ENCODE results near the gene PRPF31. TPM values are rescaled to one million over a fixed set of nuclear protein-coding genes. Genes with fewer than 3 reads are reported as not detected.

Gene PRPF31
- total RNA-seq, 5 donors from 2014 or later (not counting 1 experiment from before 2014, with no cell fraction given) = 56.3 to 75.3 (median 69.8) TPM

- H3K4me1 Mint-ChIP-seq = peaks cover 8 to 17% (median 17%) of the 10 kb centered on the region in 3 donors
- no peak overlapping the region for H3K27ac Mint-ChIP-seq
- no peak overlapping the region for H3K4me3 ChIP-seq (ENCODE audit: control insufficient read depth in 1 of 2, extremely low read depth in 1 of 2, low read length in 1 of 2)
- CTCF ChIA-PET = interaction anchor here in 1 of 2 donors (0.7 kb wide), 1 partner anchor 1517 kb away, joined by 3 read pairs; no protein-coding TSS in a partner anchor
- DNase-seq (no peak), ATAC-seq (replicated peaks in 1 of 4) (no peak)
- WGBS (ENCODE audit: insufficient coverage) = 90% methylated on average over 7 of the region's 10 CpGs
- no peaks in the 10 kb centered on the region for H3K27me3 ChIP-seq (replicated peaks in 1 of 2; ENCODE audit: control insufficient read depth in 2 of 2, extremely low read depth in 1 of 2, insufficient read depth in 2 of 2, low read length in 1 of 2)
- H3K9me3 ChIP-seq = no peaks in the 10 kb centered on the region
- H3K4me3 Mint-ChIP-seq = no peak overlapping the region
- H3K9me3 Mint-ChIP-seq = no peaks in the 10 kb centered on the region
- peaks cover 41% of the 10 kb centered on the region for H3K36me3 Mint-ChIP-seq
- no peaks in the 10 kb centered on the region for H3K27me3 Mint-ChIP-seq
- peaks cover 13 to 78% of the 10 kb centered on the region in 2 donors for H3K36me3 ChIP-seq (ENCODE audit: control insufficient read depth in 2 of 2, extremely low read depth in 1 of 2, insufficient read depth in 1 of 2, low read length in 1 of 2)
- H3K4me1 ChIP-seq (ENCODE audit: control insufficient read depth in 1 of 2, extremely low read depth in 1 of 2, insufficient read depth in 2 of 2, low read length in 2 of 2) = peaks cover 3 to 9% of the 10 kb centered on the region in 2 experiments
- H3K27ac ChIP-seq (ENCODE audit: low read length) = no peak overlapping the region
- POLR2A ChIA-PET = no interaction called here
Observed at GRCh38 chr19:54121259-54121658, 5.7 kb downstream of the PRPF31 start.

- Mint-ChIP-seq H3K27ac (no peak overlapping the region), H3K36me3 (peaks cover 51% of the 10 kb centered on the region), H3K4me3 (no peak overlapping the region), H3K27me3 (no peaks in the 10 kb centered on the region), H3K4me1 (no peaks in the 10 kb centered on the region), H3K9me3 (no peaks in the 10 kb centered on the region)
- Histone ChIP-seq H3K9me3 (no peaks in the 10 kb centered on the region), H3K27ac (ENCODE audit: low read length) (no peak overlapping the region), H3K4me3 (ENCODE audit: control insufficient read depth in 1 of 2, extremely low read depth in 1 of 2, low read length in 1 of 2) (no peak overlapping the region), H3K4me1 (ENCODE audit: control insufficient read depth in 1 of 2, extremely low read depth in 1 of 2, insufficient read depth in 2 of 2, low read length in 2 of 2) (no peaks in the 10 kb centered on the region), H3K36me3 (ENCODE audit: control insufficient read depth in 2 of 2, extremely low read depth in 1 of 2, insufficient read depth in 1 of 2, low read length in 1 of 2) (peaks cover 27 to 93% of the 10 kb centered on the region in 2 donors), H3K27me3 (replicated peaks in 1 of 2; ENCODE audit: control insufficient read depth in 2 of 2, extremely low read depth in 1 of 2, insufficient read depth in 2 of 2, low read length in 1 of 2) (no peaks in the 10 kb centered on the region)
- ChIA-PET CTCF (no interaction called here), POLR2A (no interaction called here)
- DNase-seq = no peak
- WGBS (ENCODE audit: insufficient coverage) = 94% methylated on average over 15 of the region's 17 CpGs
- ATAC-seq (replicated peaks in 1 of 4) = no peak
Observed at GRCh38 chr19:54123682-54124081, 8.1 kb downstream of the PRPF31 start.

GRCh38 chr19:54124393-54124792, 8.8 kb downstream of the PRPF31 start:
- no peaks in the 10 kb centered on the region for H3K27me3 Mint-ChIP-seq
- Histone ChIP-seq H3K27ac (ENCODE audit: low read length) (no peak overlapping the region), H3K4me1 (ENCODE audit: control insufficient read depth in 1 of 2, extremely low read depth in 1 of 2, insufficient read depth in 2 of 2, low read length in 2 of 2) (no peaks in the 10 kb centered on the region), H3K9me3 (no peaks in the 10 kb centered on the region), H3K4me3 (ENCODE audit: control insufficient read depth in 1 of 2, extremely low read depth in 1 of 2, low read length in 1 of 2) (no peak overlapping the region), H3K27me3 (replicated peaks in 1 of 2; ENCODE audit: control insufficient read depth in 2 of 2, extremely low read depth in 1 of 2, insufficient read depth in 2 of 2, low read length in 1 of 2) (no peaks in the 10 kb centered on the region), H3K36me3 (ENCODE audit: control insufficient read depth in 2 of 2, extremely low read depth in 1 of 2, insufficient read depth in 1 of 2, low read length in 1 of 2) (peaks cover 34 to 93% of the 10 kb centered on the region in 2 donors)
- ChIA-PET CTCF (no interaction called here), POLR2A (interaction anchor here in 1 of 2 donors (1.1 kb wide), 1 partner anchor 13 kb away, joined by 9 read pairs; the partner anchor contains the start of gene CNOT3)
- peaks cover 52% of the 10 kb centered on the region for H3K36me3 Mint-ChIP-seq
- ATAC-seq (replicated peaks in 1 of 4) (no peak), DNase-seq (no peak)
- no peaks in the 10 kb centered on the region for H3K9me3 Mint-ChIP-seq
- H3K4me3 Mint-ChIP-seq = no peak overlapping the region
- no peak overlapping the region for H3K27ac Mint-ChIP-seq
- H3K4me1 Mint-ChIP-seq = no peaks in the 10 kb centered on the region
- WGBS (ENCODE audit: insufficient coverage) = 98% methylated on average over 19 of the region's 19 CpGs

DNA sequence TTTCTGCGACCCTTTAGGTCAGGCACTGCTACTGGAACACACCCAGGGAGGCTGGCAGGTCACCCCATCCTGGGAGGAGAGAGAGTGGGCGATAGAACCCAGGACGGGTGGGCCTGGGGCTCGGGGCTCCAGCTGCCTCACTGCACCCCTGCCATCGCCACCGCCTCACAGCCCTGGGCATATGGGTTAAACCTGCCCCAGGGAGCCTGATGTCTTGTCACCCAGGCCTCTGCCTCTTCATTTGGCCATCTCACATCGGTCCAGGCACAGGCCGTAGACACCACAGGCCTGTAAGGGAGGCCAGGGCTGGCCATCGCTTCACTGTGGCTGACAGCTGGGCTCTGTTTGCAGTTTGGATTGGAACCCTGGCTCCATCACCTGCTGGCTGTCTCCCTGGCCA, 10.2 kb downstream of the PRPF31 start:
- Mint-ChIP-seq H3K27me3 (no peaks in the 10 kb centered on the region), H3K9me3 (no peaks in the 10 kb centered on the region), H3K4me1 (no peaks in the 10 kb centered on the region), H3K36me3 (peaks cover 46% of the 10 kb centered on the region), H3K27ac (no peak overlapping the region), H3K4me3 (no peak overlapping the region)
- H3K27me3 ChIP-seq (replicated peaks in 1 of 2; ENCODE audit: control insufficient read depth in 2 of 2, extremely low read depth in 1 of 2, insufficient read depth in 2 of 2, low read length in 1 of 2) = no peaks in the 10 kb centered on the region
- no peak for ATAC-seq (replicated peaks in 1 of 4)
- ChIA-PET CTCF (no interaction called here), POLR2A (no interaction called here)
- H3K27ac ChIP-seq (ENCODE audit: low read length) = no peak overlapping the region
- H3K4me1 ChIP-seq (ENCODE audit: control insufficient read depth in 1 of 2, extremely low read depth in 1 of 2, insufficient read depth in 2 of 2, low read length in 2 of 2) = no peaks in the 10 kb centered on the region
- H3K9me3 ChIP-seq = no peaks in the 10 kb centered on the region
- 92% methylated on average over 6 of the region's 9 CpGs for WGBS (ENCODE audit: insufficient coverage)
- DNase-seq = no peak
- H3K36me3 ChIP-seq (ENCODE audit: control insufficient read depth in 2 of 2, extremely low read depth in 1 of 2, insufficient read depth in 1 of 2, low read length in 1 of 2) = peaks cover 36 to 88% of the 10 kb centered on the region in 2 donors
- H3K4me3 ChIP-seq (ENCODE audit: control insufficient read depth in 1 of 2, extremely low read depth in 1 of 2, low read length in 1 of 2) = no peak overlapping the region

DNA sequence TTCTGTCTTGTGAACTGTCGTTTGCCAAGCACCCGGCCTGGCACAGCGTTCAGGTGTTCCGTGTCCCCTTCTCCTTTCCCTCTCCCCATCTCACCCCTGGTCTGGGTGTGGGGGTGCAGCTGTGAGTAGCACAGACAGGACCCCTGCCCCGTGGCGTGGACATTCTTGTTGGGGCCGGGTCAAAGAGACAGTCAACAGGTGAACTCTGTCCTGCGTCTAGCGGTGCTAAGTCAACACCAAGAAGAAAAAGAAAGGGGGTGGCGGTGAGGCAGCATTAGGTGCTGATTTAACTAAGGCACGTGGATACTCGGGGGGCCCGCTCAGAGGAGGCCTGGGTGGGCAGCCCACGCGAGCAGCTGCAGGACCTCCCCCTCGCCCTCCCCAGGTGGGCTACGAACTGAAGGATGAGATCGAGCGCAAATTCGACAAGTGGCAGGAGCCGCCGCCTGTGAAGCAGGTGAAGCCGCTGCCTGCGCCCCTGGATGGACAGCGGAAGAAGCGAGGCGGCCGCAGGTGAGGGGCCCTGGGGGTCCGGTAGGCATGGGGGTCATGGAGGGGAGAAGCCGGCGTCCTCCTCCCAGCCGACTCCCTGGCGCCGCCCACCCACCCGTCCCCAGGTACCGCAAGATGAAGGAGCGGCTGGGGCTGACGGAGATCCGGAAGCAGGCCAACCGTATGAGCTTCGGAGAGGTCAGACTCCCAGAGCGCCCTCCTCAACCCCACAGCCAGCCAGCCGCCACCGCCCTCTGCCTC, 12.3 kb downstream of the PRPF31 start:
- H3K27ac Mint-ChIP-seq = no peak overlapping the region
- ATAC-seq (replicated peaks in 1 of 4) = no peak

GRCh38 chr19:54128441-54128725, 12.8 kb downstream of the PRPF31 start:
- ATAC-seq (replicated peaks in 1 of 4) = no peak
- 95% methylated on average over 17 of the region's 20 CpGs for WGBS (ENCODE audit: insufficient coverage)
- no peaks in the 10 kb centered on the region for H3K27me3 Mint-ChIP-seq
- H3K4me3 ChIP-seq (ENCODE audit: control insufficient read depth in 1 of 2, extremely low read depth in 1 of 2, low read length in 1 of 2) = no peak overlapping the region
- H3K27me3 ChIP-seq (replicated peaks in 1 of 2; ENCODE audit: control insufficient read depth in 2 of 2, extremely low read depth in 1 of 2, insufficient read depth in 2 of 2, low read length in 1 of 2) = no peaks in the 10 kb centered on the region
- H3K27ac Mint-ChIP-seq = no peak overlapping the region
- H3K4me1 Mint-ChIP-seq = no peaks in the 10 kb centered on the region
- ChIA-PET POLR2A (no interaction called here), CTCF (no interaction called here)
- H3K36me3 Mint-ChIP-seq = peaks cover 27% of the 10 kb centered on the region
- no peak for DNase-seq
- no peaks in the 10 kb centered on the region for H3K9me3 ChIP-seq
- no peak overlapping the region for H3K27ac ChIP-seq (ENCODE audit: low read length)
- H3K36me3 ChIP-seq (ENCODE audit: control insufficient read depth in 2 of 2, extremely low read depth in 1 of 2, insufficient read depth in 1 of 2, low read length in 1 of 2) = peaks cover 35 to 72% of the 10 kb centered on the region in 2 donors
- H3K4me3 Mint-ChIP-seq = no peak overlapping the region
- no peaks in the 10 kb centered on the region for H3K9me3 Mint-ChIP-seq
- H3K4me1 ChIP-seq (ENCODE audit: control insufficient read depth in 1 of 2, extremely low read depth in 1 of 2, insufficient read depth in 2 of 2, low read length in 2 of 2) = peaks cover 0 to 1% of the 10 kb centered on the region in 2 experiments

More for the DNA sequence above, 12.3 kb downstream of the PRPF31 start:
- H3K4me3 ChIP-seq (ENCODE audit: control insufficient read depth in 1 of 2, extremely low read depth in 1 of 2, low read length in 1 of 2) = no peak overlapping the region
- no peaks in the 10 kb centered on the region for H3K27me3 ChIP-seq (replicated peaks in 1 of 2; ENCODE audit: control insufficient read depth in 2 of 2, extremely low read depth in 1 of 2, insufficient read depth in 2 of 2, low read length in 1 of 2)
- peaks cover 32% of the 10 kb centered on the region for H3K36me3 Mint-ChIP-seq
- H3K4me1 ChIP-seq (ENCODE audit: control insufficient read depth in 1 of 2, extremely low read depth in 1 of 2, insufficient read depth in 2 of 2, low read length in 2 of 2) = no peaks in the 10 kb centered on the region
- WGBS (ENCODE audit: insufficient coverage) = 96% methylated on average over 37 of the region's 44 CpGs
- no peak overlapping the region for H3K27ac ChIP-seq (ENCODE audit: low read length)
- peaks cover 36 to 77% of the 10 kb centered on the region in 2 donors for H3K36me3 ChIP-seq (ENCODE audit: control insufficient read depth in 2 of 2, extremely low read depth in 1 of 2, insufficient read depth in 1 of 2, low read length in 1 of 2)
- H3K9me3 Mint-ChIP-seq = no peaks in the 10 kb centered on the region
- no peak for DNase-seq
- no peaks in the 10 kb centered on the region for H3K9me3 ChIP-seq
- no peak overlapping the region for H3K4me3 Mint-ChIP-seq
- no peaks in the 10 kb centered on the region for H3K27me3 Mint-ChIP-seq
- no peaks in the 10 kb centered on the region for H3K4me1 Mint-ChIP-seq
- ChIA-PET POLR2A (no interaction called here), CTCF (no interaction called here)

All from T-cell (primary cell).